ENCODE data around the gene HAPSTR1. TPM values are rescaled to one million over a fixed set of nuclear protein-coding genes. Genes with fewer than 3 reads are reported as not detected.
"Not testable (repeated sequence)": the region's sequence is repeated elsewhere in the genome, so short reads cannot be mapped to it uniquely, and the experiment has no call there.

Gene HAPSTR1
- total RNA-seq, 2 donors from 2014 or later, result 35.6 to 50.5 TPM

DNA sequence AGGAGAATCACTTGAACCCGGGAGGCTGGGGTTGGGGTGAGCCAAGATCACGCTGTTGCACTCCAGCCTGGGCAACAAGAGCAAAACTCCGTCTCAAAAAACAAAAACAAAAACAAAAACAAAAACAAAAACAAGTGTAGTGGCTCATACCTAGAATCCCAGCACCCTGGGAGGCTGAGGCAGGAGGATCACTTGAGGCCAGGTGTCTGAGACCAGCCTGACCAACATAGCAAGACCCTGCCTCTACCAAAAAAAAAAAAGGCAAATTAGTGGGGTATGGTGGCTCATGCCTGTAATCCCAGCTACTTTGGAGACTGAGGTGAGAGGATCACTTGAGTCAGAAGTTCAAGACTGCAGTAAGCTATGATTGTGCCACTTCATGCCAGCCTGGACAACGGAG is 26.4 kb upstream of the HAPSTR1 start:
- intact Hi-C loops (cut with DNase I), result no loop called here
- DNase-seq (no peak), ATAC-seq (no peak)

- DNase-seq (no peak), ATAC-seq (no peak)
- intact Hi-C loops (cut with DNase I), result no loop called here
These were observed 22.6 kb upstream of the HAPSTR1 start for GRCh38 chr16:9068886-9069285.

GRCh38 chr16:9070254-9070653 is 21.2 kb upstream of the HAPSTR1 start:
- ATAC-seq (no peak), DNase-seq (no peak)
- intact Hi-C loops (cut with DNase I), result no loop called here

- no peak for DNase-seq
- intact Hi-C loops (cut with DNase I), result no loop called here
- ATAC-seq, result no peak
These were observed 20.1 kb upstream of the HAPSTR1 start for GRCh38 chr16:9071377-9071776.

GRCh38 chr16:9072806-9073341 is 18.6 kb upstream of the HAPSTR1 start:
- ATAC-seq, result no peak
- DNase-seq, result no peak
- intact Hi-C loops (cut with DNase I), result no loop called here

DNA sequence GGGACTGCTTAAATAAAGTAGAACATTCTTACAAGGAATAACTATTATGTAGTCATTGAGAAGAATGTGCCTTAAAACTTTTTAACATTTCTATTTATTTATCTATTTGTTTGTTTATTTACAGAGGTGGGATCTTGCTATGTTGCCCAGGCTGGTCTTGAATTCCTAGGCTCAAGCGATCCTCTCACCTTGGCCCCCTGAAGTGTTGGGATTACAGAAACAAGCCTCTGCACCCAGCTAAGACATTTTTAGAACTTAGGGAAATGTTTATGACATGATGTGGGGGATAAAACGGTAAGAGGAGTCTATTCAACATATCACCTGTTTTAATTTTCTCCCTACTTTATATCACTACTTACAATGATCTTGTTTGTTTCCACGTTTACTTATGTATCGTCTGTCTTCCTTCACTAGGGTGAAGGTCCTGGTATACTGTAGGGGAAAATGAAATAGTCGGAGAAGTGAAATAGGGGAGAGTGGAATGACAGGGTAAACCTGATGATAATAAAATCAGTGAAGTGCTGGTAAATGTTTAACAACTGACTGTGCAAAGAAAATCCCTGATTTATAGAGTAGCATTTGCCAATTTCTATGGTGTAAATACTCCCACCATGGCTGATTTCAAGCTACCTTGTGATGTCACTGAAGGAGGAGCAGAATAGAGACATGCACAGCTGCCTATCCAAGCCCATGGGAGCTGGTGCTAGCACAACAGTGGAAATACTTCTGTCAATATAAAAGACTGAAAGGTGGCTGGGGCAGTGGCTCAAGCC is 16.0 kb upstream of the HAPSTR1 start:
- intact Hi-C loops (cut with DNase I), result no loop called here
- no peak for ATAC-seq

GRCh38 chr16:9077091-9077809 is 14.2 kb upstream of the HAPSTR1 start:
- ATAC-seq (no peak), DNase-seq (no peak)
- intact Hi-C loops (cut with DNase I), result no loop called here

More for the DNA sequence above, 16.0 kb upstream of the HAPSTR1 start:
- DNase-seq, result no peak

- peak; percentile 85 to 87 for ATAC-seq
- DNase-seq; intact Hi-C loops (cut with DNase I): not testable (repeated sequence)
These were observed 12.7 kb upstream of the HAPSTR1 start for GRCh38 chr16:9078467-9079429.

- intact Hi-C loops (cut with DNase I), result no loop called here
- no peak for DNase-seq
- no peak for ATAC-seq
These were observed 12.0 kb upstream of the HAPSTR1 start for GRCh38 chr16:9079430-9079812.

GRCh38 chr16:9081158-9081557 is 10.3 kb upstream of the HAPSTR1 start:
- DNase-seq (no peak), ATAC-seq (no peak)
- intact Hi-C loops (cut with DNase I), result no loop called here

DNA sequence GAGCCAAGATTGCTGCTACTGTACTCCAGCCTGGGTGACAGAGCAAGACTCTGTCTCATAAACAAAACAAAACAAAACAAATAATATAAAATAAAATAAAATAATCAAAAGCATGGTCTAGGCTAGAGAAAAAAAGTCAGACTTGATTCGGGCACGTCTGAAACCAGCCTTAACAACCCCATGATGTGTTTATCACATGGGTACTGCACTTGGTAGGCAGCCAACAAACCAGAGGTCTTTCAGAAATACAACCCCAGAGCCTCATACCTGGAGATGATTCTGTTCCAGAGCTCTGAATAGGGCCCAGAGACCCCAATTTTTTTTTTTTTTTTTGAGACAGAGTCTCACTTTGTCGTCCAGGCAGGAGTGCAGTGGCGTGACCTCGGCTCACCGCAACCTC is 9.6 kb upstream of the HAPSTR1 start:
- intact Hi-C loops (cut with DNase I), result no loop called here
- ATAC-seq, result no peak
- no peak for DNase-seq

DNA sequence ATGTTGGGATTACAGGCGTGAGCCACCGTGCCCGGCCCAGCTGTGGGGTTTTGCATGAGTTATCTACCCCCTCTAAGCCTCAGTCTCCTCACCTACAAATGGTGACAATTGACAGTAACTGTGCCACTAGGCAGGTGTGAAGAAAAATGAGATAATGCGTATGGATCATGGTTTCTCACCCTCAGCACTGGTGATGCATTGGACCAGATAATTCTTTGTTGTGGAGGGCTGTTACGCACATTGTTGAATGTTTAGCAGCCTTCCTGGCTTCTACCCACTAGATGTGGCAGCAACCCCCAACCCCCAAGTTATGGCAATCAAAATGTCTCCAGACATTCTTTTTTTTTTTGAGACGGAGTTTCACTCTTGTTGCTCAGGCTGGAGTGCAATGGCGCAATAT is 9.0 kb upstream of the HAPSTR1 start:
- DNase-seq (no peak), ATAC-seq (no peak)
- intact Hi-C loops (cut with DNase I), result no loop called here

GRCh38 chr16:9087733-9088132 is 3.7 kb upstream of the HAPSTR1 start:
- ATAC-seq; DNase-seq; intact Hi-C loops (cut with DNase I): not testable (repeated sequence)

DNA sequence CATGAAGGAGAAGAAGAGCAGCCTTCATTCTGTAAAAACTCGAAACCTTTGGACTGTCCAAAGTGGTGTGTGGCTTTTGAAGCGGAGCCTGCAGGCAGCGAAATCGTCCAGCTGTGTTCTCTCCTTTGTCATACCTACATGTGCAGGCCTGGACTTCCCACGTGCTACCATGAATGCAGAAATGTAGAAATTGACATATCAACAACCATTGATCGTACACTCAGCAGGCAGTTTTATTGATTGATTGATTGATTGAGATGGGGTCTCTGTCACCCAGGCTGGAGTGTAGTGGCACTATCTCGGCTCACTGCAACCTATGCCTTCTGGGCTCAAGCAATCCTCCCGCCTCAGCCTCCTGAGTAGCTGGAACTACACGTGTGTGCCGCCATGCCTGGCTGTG is 2.6 kb upstream of the HAPSTR1 start:
- no peak for ATAC-seq
- DNase-seq, result no peak
- intact Hi-C loops (cut with DNase I), result no loop called here

- no peak for ATAC-seq
- DNase-seq, result no peak
- intact Hi-C loops (cut with DNase I), result loop anchor here in 1 of 2 donors (5.0 kb wide), 1 partner anchor 127 kb away; the partner anchor contains the start of gene USP7
These were observed 1.8 kb upstream of the HAPSTR1 start for GRCh38 chr16:9089660-9090059.

DNA sequence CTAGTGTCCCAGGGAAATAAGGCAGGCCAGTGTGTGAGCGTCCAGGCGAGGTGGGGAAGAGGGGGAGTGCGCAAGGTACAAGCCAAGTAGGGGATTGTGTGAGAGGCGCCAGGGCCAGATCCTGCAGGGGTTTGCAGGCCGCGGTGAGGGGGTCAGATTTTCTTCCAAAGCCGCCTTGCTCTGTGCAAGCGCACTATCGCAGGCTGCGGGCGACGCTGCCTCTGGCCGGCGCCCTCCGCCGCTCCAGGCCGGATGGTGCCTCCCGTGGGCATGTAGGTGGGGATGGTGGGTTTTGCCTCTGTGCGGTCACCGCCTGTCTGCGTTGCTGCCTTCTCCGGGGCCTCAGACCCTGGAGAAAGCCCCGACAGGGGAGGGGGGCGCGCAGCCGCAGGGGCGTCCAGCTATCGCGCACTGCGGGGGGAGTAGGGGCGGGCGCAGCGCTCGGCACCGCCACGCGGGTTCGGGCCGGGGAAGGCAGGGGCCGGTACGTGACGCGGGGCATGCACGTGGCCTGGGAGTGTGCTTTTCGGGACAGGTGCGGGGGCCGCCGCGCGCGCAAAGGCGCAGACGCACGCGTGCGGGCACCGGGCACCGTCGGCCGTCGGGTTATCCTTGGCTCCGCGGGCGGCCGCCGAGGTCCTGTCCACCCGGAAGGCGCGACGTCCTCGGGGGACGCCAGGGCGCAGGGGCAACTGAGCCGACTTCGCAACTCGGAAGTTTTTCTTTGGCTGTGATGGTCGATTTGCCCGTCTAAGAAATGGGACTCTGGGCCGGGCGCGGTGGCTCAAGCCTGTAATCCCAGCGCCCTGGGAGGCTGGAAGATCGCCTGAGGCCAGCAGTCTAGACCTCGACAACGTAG is 1.1 kb upstream of the HAPSTR1 start:
- intact Hi-C loops (cut with DNase I), result loop anchor here in 1 of 2 donors (5.0 kb wide), 1 partner anchor 128 kb away; the partner anchor contains the start of gene USP7
- ATAC-seq (peak; percentile 8 to 40), DNase-seq (peak; percentile 57)

DNA sequence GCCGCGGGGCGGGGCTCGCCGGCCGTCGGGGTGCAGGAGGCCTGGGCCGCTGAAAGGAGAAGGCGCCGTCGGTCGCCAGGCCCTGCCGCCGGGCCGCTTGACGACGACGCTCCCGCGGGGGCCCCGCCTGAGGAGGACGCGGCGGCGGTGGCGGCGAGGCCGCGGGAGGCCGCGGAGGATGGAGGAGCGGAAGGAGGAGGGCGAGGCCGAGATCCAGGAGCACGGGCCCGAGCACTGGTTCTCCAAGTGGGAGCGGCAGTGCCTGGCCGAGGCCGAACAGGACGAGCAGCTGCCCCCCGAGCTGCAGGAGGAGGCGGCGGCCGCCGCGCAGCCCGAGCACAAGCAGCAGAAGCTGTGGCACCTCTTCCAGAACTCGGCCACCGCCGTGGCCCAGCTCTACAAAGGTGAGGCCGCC is 430 bp downstream of the HAPSTR1 start:
- peak; percentile 2 to 13 for ATAC-seq
- intact Hi-C loops (cut with DNase I), result loop anchor here in 1 of 2 donors (5.0 kb wide), 1 partner anchor 130 kb away; the partner anchor contains the start of gene USP7
- peak; percentile 56 for DNase-seq

Data from left cardiac atrium (tissue), 4 donors.